ENCODE results near the gene USP33. TPM values are rescaled to one million over a fixed set of nuclear protein-coding genes. Genes with fewer than 3 reads are reported as not detected.

Gene USP33
- total and polyA plus RNA-seq, 9 of the 15 experiments (the other 6 are each of a cell fraction or from before 2014, with no cell fraction given) = 22.4 to 83.5 (median 44.7) TPM

- TF ChIP-seq ZBTB40 (IDR thresholded peaks at IDR 0.05) = peak; percentile 93
- no peak for TF ChIP-seq ZBTB40 (CRISPR knock-in tag; IDR thresholded peaks at IDR 0.05)
- no peak for TF ChIP-seq ZNF324 (CRISPR knock-in tag; IDR thresholded peaks at IDR 0.05)
- no peak for TF ChIP-seq STAT5A (IDR thresholded peaks at IDR 0.05; ENCODE audit: borderline replicate concordance, low read length)
- no peak for TF ChIP-seq CHAMP1 (IDR thresholded peaks at IDR 0.05)
- TF ChIP-seq ZBTB2 (IDR thresholded peaks at IDR 0.05) = no peak
- no peak for TF ChIP-seq ZNF592 (IDR thresholded peaks at IDR 0.05)
Observed at GRCh38 chr1:77759071-77760028, at the start of gene USP33 (continued).
